ENCODE measurements around the gene COL20A1. TPM values are rescaled to one million over a fixed set of nuclear protein-coding genes. Genes with fewer than 3 reads are reported as not detected.

The COL20A1 gene
- total RNA-seq, 1 experiment from 2014 or later: 2.3 TPM

DNA sequence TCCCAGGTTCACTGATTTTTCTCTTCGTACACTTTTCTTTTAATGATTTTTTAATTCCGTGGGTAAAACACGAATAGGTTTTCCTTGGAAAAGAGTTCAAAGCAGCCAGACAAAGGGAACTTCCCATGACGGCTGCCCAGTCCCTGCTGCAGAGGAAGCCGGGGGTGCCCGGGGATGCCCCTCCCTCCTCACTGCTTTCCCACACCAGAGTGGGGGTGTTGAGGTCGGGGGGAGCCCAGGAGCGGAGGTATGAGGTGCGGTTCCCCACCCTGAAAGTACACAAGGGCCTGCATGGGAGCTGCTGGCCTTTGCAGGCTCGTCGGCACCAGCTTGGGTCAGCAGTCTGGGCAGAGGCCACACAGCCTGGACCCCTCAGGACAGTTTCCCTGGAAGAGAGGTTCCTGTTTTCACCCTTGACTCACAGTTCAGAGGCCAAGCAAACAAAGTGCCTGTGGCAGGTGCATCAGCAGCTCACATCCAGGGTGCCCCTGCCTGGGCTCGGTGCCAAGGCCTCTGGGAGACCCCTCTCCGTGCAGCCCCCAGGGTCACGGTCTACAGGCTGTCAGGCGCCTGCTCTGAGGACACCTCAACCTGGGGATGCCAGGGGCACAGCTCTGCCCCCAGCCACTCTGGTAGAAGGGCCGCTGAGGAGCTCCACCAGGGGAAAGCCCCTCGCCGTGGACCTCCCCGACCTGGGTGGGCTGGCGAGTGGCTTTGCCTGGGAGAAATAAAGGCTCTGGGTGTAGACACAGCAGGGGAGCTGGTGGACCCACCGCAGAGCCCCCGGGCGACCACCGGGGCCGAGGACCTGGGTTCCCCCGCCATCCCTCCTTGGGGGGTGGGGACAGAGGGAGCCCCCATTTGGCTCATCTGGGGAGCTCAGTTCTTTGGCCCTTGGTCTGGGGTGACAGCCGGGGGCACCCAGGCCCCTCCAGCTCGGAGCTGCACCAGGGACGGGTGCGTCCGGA is 83.6 kb downstream of the COL20A1 start:
- Histone ChIP-seq H2AFZ (ENCODE audit: low read length) (no peak overlapping the region), H2BK5ac (ENCODE audit: insufficient read length, low read length) (no peak overlapping the region), H3K23ac (ENCODE audit: insufficient read length, low read depth, low read length) (no peak overlapping the region), H3K18ac (ENCODE audit: insufficient read length, low read depth, low read length) (no peak overlapping the region), H3K14ac (ENCODE audit: insufficient read depth, low read length) (no peak overlapping the region), H3K4me2 (ENCODE audit: insufficient read depth, insufficient read length, low read length) (no peak overlapping the region), H3K27me3 (ENCODE audit: insufficient read depth, low read length) (no peaks in the 10 kb centered on the region), H2AK5ac (ENCODE audit: insufficient read length, low read length) (no peak overlapping the region), H3T11ph (ENCODE audit: low read length) (no peak overlapping the region), H2BK12ac (ENCODE audit: insufficient read length, low read depth, low read length) (no peak overlapping the region), H2BK20ac (ENCODE audit: low read depth, low read length, poor library complexity, severe bottlenecking) (no peak overlapping the region), H4K91ac (ENCODE audit: insufficient read length, low read depth, low read length) (no peak overlapping the region), H4K8ac (replicated peaks; ENCODE audit: insufficient read length, low read depth, low read length) (no peak overlapping the region), H3K79me2 (ENCODE audit: insufficient read depth, low read length) (no peaks in the 10 kb centered on the region), H3K23me2 (ENCODE audit: insufficient read length, low read depth, low read length, poor library complexity, severe bottlenecking) (no peaks in the 10 kb centered on the region), H3K9me3 (ENCODE audit: control insufficient read depth, low read depth, low read length) (no peaks in the 10 kb centered on the region), H3K9ac (ENCODE audit: extremely low read depth, insufficient read length, low read length) (no peak overlapping the region), H3K56ac (ENCODE audit: insufficient read length, low read depth, low read length) (no peak overlapping the region), H4K20me1 (ENCODE audit: control insufficient read depth, insufficient read depth, insufficient read length) (no peaks in the 10 kb centered on the region), H2BK15ac (ENCODE audit: low read depth, low read length) (no peak overlapping the region), H3K79me1 (ENCODE audit: insufficient read depth, low read depth, low read length, poor library complexity, severe bottlenecking) (no peaks in the 10 kb centered on the region), H3K4me1 (ENCODE audit: insufficient read depth, low read length) (peaks cover 4% of the 10 kb centered on the region; the same call in 1 of the 2 replicates), H4K5ac (ENCODE audit: insufficient read length, low read depth, low read length) (no peak overlapping the region), H2BK120ac (ENCODE audit: low read depth, low read length, poor library complexity, severe bottlenecking) (no peak overlapping the region), H3K4ac (ENCODE audit: low read depth, low read length) (no peak overlapping the region), H3K27ac (ENCODE audit: insufficient read length, low read depth, low read length) (no peak overlapping the region)
- Mint-ChIP-seq H3K9me3 (peaks cover 0 to 5% of the 10 kb centered on the region in 2 experiments; a peak in 1 of 5 replicates), H3K4me1 (peaks cover 12 to 32% of the 10 kb centered on the region in 2 experiments), H3K4me3 (no peak overlapping the region; a peak in 1 of 5 replicates), H3K36me3 (ENCODE audit: insufficient read depth in 1 of 3, low read depth in 3 of 3) (no peaks in the 10 kb centered on the region), H3K27ac (no peak overlapping the region), H3K27me3 (ENCODE audit: low read depth) (no peaks in the 10 kb centered on the region; the same call in none of the 2 replicates)
- WGBS (ENCODE audit: extremely low coverage, insufficient read length, low lambda C conversion rate): no CpG with 5 or more reads among the region's 31 CpGs
- DNase-seq: no peak
- TF ChIP-seq, protein P1, sequence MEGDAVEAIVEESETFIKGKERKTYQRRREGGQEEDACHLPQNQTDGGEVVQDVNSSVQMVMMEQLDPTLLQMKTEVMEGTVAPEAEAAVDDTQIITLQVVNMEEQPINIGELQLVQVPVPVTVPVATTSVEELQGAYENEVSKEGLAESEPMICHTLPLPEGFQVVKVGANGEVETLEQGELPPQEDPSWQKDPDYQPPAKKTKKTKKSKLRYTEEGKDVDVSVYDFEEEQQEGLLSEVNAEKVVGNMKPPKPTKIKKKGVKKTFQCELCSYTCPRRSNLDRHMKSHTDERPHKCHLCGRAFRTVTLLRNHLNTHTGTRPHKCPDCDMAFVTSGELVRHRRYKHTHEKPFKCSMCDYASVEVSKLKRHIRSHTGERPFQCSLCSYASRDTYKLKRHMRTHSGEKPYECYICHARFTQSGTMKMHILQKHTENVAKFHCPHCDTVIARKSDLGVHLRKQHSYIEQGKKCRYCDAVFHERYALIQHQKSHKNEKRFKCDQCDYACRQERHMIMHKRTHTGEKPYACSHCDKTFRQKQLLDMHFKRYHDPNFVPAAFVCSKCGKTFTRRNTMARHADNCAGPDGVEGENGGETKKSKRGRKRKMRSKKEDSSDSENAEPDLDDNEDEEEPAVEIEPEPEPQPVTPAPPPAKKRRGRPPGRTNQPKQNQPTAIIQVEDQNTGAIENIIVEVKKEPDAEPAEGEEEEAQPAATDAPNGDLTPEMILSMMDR (conservative IDR thresholded peaks at IDR 0.05): no peak

Measured in H9 (cell line).